Spinal cord (tissue), 10 donors: Measurements from ENCODE around the gene HRH3. TPM values are rescaled to one million over a fixed set of nuclear protein-coding genes. Genes with fewer than 3 reads are reported as not detected.
A peak's percentile ranks its signal among the peaks of the same experiment; 100 is the strongest.

Source experiments
- DNase-seq, 6 donors: peaks; one replicate each; pipeline versions ENCODE4 v3.0.0 to v3.0.0-alpha.2; 2013 to 2015; ENCODE audit warnings: low spot score in 6 of 6, low read depth in 4 of 6
- H3K27ac ChIP-seq: one replicate; pipeline ENCODE4 v1.5.1; 2013; ENCODE audit warnings: low read depth, low read length, control low read depth
- H3K27me3 ChIP-seq: one replicate; pipeline ENCODE4 v1.6.1; 2013; ENCODE audit warnings: low read length; ENCODE audit not compliant: control insufficient read depth, insufficient read depth
- H3K36me3 ChIP-seq: one replicate; pipeline ENCODE4 v1.6.1; 2013; ENCODE audit warnings: low read length; ENCODE audit not compliant: control insufficient read depth, insufficient read depth
- H3K4me1 ChIP-seq: one replicate; pipeline ENCODE4 v1.6.1; 2013; ENCODE audit warnings: low read length; ENCODE audit not compliant: control insufficient read depth, insufficient read depth
- H3K4me3 ChIP-seq: one replicate; pipeline ENCODE4 v1.5.1; 2013; ENCODE audit warnings: low read depth, low read length, control low read depth
- H3K9me3 ChIP-seq: one replicate; pipeline ENCODE4 v1.6.1; 2013; ENCODE audit warnings: low read length; ENCODE audit not compliant: control insufficient read depth, insufficient read depth
- WGBS: methylation state at CpG from one replicate; pipeline ENCODE4 v1.1.5; 2013; ENCODE audit warnings: missing lambda C conversion rate; ENCODE audit not compliant: insufficient coverage; 5-methylcytosine and 5-hydroxymethylcytosine counted together
- polyA plus RNA-seq, 2 donors: library from polyadenylated mRNA; unstranded; fragments of 120-200 nt; gene quantifications; one replicate each; pipeline ENCODE4 v1.2.1, GENCODE V29; 2013; ENCODE audit not compliant: insufficient read length in 2 of 2
- total RNA-seq, 2 donors: library from RNA; depleted of rRNA in 1 of 2; stranded (reverse); fragments of 120-200 nt in 1 of 2; fragments of >200 nt in 1 of 2; gene quantifications; one replicate each; pipeline versions ENCODE4 v1.2.3 to v1.2.4, GENCODE V29; 2013 to 2014
- donor health status: healthy.

Gene HRH3
- total and polyA plus RNA-seq, 4 donors, result 0.66 to 10.6 (median 5.9) TPM

DNA sequence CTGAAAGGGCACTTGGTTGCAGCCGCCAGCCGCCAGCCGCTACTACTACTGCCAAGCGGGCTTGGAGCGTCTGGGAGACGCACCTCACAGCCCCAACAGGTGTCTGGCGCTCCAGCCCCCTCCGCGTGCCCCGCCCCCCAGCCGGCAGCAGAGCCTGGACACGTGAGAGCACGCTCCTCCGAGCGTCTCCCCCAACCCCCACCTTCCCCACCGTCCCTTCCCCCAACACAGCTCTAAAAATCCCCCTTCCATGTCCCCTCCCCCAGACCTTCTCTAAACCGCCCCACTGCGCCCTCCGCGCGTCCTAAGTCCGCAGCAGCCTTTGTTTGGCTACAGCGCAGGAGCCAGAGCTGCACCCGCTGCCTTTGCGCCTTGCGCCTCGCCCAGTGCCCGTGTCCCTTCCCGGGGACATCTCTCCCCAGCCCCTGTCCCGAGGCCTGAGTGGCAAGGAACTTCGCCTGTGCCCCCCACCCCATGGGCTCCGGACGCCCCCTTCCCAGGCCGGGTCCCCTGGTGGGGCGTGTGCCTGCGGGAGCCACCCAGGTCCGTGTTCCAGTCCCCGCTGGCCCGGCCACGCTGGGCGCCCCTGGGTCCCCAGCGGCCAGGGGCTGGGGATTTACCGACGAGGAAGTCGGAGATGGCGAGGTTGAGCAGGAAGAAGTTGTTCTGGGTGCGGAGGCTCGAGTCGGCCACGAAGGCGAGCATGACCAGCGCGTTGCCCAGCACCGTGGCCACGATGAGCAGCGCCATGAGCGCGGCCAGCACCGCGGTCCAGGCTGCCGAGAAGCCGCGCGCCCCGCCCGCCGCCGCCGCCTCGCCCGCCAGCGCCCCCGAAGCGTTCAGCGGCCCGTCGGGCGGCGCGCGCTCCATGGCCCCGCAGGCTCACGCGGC lies 732 bp downstream of the HRH3 start:
- no peak overlapping the region for H3K27ac ChIP-seq
- H3K4me3 ChIP-seq, result no peak overlapping the region

GRCh38 chr20:62217913-62218773 lies 1.9 kb downstream of the HRH3 start:
- Histone ChIP-seq H3K27me3 (peaks cover 54% of the 10 kb centered on the region), H3K9me3 (no peaks in the 10 kb centered on the region), H3K4me1 (peaks cover 29% of the 10 kb centered on the region), H3K27ac (no peak overlapping the region), H3K36me3 (peaks cover 38% of the 10 kb centered on the region), H3K4me3 (no peak overlapping the region)
- no peak for DNase-seq
- WGBS, result 69% methylated on average over 38 of the region's 38 CpGs

More for the DNA sequence above, 732 bp downstream of the HRH3 start:
- Histone ChIP-seq H3K4me1 (peaks cover 29% of the 10 kb centered on the region), H3K9me3 (no peaks in the 10 kb centered on the region), H3K36me3 (peaks cover 33% of the 10 kb centered on the region), H3K27me3 (peaks cover 60% of the 10 kb centered on the region)
- DNase-seq, result peak in 2 of 6 donors; percentile 21 to 59
- under 1% methylated on average over 82 of the region's 84 CpGs for WGBS

DNA sequence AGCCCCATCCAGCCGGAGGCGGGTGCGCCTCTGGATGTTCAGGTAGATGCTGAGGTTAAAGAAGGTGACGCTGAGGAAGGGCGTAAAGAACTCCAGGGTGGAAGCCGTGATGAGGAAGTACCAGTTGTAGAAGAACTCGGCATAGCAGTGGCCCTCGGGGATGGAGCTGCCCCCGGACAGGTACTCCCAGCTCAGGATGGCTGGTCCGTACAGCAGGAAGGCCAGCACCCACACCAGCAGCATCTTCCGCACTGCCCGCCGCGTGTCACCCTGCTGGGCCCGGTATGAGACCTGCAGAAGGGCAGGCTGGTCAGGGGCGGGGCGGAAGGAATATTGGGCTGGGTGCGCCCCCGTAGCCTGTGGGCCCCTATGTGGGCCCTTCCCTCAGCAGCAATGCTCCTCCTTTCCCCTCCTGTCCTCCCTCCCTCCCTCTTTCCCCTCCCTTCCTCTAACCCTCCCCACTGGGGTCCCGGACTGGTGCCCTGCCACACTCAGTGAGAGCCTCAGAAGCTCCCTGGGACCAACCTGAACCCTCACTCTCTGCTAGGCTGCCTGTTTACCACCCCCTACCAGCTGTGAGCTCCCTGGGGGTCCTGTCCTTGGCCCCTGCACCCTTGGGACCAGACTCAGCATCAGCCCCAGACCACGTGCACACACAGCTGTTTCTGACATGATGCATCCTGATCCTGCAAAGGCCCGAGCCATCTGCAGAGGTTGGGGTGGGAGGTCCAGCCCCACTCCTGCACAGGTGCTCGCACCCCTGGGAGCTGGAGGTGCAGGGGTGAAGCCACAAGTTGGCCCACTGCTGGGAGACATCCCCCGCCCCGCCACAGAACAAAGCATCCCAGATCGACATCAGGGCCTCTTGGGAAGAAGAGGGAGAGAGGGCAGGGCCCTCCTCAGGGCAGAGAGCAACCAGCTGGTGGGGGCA lies 3.2 kb downstream of the HRH3 start:
- DNase-seq, result no peak
- Histone ChIP-seq H3K4me3 (no peak overlapping the region), H3K27ac (no peak overlapping the region), H3K36me3 (peaks cover 38% of the 10 kb centered on the region), H3K9me3 (no peaks in the 10 kb centered on the region), H3K27me3 (peaks cover 44% of the 10 kb centered on the region), H3K4me1 (peaks cover 37% of the 10 kb centered on the region)
- WGBS, result 77% methylated on average over 24 of the region's 26 CpGs

DNA sequence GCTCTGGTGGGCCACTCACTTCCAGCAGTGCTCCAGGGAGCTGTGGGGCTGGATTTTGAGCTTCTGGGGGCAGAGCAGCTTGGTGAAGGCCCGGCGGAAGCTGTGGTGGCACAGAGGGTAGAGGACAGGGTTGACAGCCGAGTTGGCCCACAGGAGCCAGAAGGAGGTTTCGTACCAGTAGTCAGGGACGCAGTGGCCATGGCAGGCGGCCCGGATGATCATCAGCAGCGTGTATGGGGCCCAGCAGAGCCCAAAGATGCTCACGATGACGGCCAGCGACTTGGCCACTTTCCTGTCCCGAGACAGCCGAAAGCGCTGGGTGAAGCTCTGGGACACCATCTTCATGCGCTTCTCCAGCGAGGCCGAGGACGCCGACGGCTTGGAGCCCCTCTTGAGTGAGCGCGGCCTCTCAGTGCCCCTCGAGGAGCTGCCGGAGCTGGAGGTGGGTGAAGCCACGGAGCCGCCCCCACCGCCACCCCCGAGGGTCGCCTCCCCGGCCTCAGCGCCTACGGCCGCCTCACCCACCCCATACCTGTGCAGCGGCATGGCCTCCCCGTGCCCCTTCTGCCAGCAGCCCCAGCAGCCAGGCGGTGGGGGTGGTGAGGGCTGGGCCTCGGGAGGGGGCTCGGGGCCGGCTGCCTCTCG lies 4.0 kb downstream of the HRH3 start:
- 83% methylated on average over 31 of the region's 40 CpGs for WGBS
- H3K4me1 ChIP-seq, result peaks cover 41% of the 10 kb centered on the region
- H3K4me3 ChIP-seq, result no peak overlapping the region
- no peak overlapping the region for H3K27ac ChIP-seq
- DNase-seq, result no peak
- peaks cover 36% of the 10 kb centered on the region for H3K27me3 ChIP-seq
- no peaks in the 10 kb centered on the region for H3K9me3 ChIP-seq
- H3K36me3 ChIP-seq, result peaks cover 38% of the 10 kb centered on the region

DNA sequence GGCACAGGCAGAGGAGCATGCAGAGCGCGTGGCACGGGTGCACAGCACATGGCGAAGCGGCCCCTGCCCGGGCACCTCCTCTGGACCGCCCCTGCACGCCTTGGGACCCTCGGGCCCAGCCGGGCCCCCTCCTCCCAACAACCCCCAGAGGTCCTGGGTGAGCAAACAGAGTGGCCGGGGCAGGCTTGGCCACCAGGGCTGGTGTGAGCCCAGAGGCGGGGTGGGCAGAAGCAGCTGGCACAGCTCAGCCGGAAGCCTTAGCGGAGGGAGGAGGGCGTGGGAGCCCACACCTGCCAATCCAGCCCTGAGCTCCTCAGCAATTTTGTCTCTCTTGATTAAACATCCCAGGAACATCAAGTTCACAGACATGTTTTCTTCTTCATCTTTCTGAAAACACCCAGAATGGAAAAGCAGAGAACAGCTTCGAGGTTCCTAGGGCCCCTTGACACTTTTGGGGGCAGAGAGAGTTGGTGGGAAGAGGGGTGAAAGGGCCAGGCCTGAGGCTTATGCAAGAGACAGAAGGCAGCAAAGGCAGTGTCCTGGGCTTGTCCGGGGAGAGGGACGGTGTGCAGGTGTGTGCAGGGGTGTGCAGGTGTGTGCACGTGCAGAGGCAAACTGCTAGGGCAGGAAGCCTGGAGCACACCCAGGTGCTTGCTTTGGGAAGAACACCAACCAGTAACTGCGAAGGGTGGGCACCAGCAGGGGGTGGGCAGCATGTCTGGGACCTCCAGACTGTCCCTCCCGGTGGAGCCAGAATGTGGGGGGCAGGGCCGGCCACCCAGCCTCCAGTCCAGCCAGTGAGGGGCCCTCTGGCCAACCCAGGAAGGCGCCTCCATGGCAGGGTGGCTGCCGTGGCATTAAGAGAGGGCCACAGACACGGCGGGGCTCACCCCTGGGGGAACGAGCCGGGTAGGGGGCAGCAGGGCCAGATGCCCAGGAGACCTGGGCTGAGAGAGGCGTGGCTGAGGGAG lies 4.8 kb downstream of the HRH3 start:
- Histone ChIP-seq H3K27me3 (peaks cover 28% of the 10 kb centered on the region), H3K27ac (no peak overlapping the region), H3K36me3 (peaks cover 38% of the 10 kb centered on the region), H3K4me3 (no peak overlapping the region), H3K4me1 (peaks cover 41% of the 10 kb centered on the region), H3K9me3 (no peaks in the 10 kb centered on the region)
- no peak for DNase-seq
- WGBS, result 80% methylated on average over 19 of the region's 29 CpGs

- H3K4me3 ChIP-seq, result no peak overlapping the region
- WGBS, result 66% methylated on average over 12 of the region's 12 CpGs
- peaks cover 22% of the 10 kb centered on the region for H3K27me3 ChIP-seq
- H3K36me3 ChIP-seq, result peaks cover 38% of the 10 kb centered on the region
- peaks cover 37% of the 10 kb centered on the region for H3K4me1 ChIP-seq
- no peak for DNase-seq
- H3K27ac ChIP-seq, result no peak overlapping the region
- H3K9me3 ChIP-seq, result no peaks in the 10 kb centered on the region
These were observed 6.0 kb downstream of the HRH3 start for GRCh38 chr20:62214067-62214466.

- H3K27ac ChIP-seq, result no peak overlapping the region
- peaks cover 34% of the 10 kb centered on the region for H3K4me1 ChIP-seq
- H3K9me3 ChIP-seq, result no peaks in the 10 kb centered on the region
- DNase-seq, result peak in 3 of 6 donors; percentile 31 to 84 (median 54)
- 8% methylated on average over 8 of the region's 10 CpGs for WGBS
- no peak overlapping the region for H3K4me3 ChIP-seq
- peaks cover 5% of the 10 kb centered on the region for H3K27me3 ChIP-seq
- peaks cover 41% of the 10 kb centered on the region for H3K36me3 ChIP-seq
These were observed 7.8 kb downstream of the HRH3 start for GRCh38 chr20:62212299-62212698.

DNA sequence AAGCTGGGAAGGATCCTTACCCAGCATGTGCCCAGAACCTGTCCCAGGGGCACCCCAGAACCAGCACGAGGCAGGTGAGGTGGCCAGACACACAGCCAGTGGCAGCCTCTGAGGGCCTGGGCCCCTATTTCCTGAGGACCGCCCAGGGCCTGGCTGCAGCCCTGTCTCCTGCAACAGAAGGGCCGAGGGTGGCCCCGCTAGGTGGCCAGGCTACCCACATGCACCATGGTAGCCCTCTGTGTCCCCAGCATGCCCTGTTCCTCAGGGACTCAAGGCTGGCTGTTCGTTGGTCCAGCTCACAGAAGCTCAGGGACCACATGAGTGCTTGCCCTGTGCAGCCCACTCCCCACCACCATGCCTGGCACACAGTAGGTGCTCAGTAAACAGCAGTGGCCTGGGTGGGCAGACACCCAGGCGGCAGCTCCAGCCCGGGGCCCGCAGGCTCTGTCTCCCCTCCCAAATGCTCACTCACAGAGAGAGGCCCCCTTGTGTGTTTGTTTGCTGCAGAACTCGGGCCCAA lies 8.2 kb downstream of the HRH3 start:
- no peaks in the 10 kb centered on the region for H3K9me3 ChIP-seq
- H3K27ac ChIP-seq, result no peak overlapping the region
- peaks cover 40% of the 10 kb centered on the region for H3K36me3 ChIP-seq
- no peak overlapping the region for H3K4me3 ChIP-seq
- DNase-seq, result no peak
- H3K4me1 ChIP-seq, result peaks cover 34% of the 10 kb centered on the region
- 55% methylated on average over 8 of the region's 9 CpGs for WGBS
- H3K27me3 ChIP-seq, result peaks cover 1% of the 10 kb centered on the region
